ENCODE measurements around the gene ELMOD3. TPM values are rescaled to one million over a fixed set of nuclear protein-coding genes. Genes with fewer than 3 reads are reported as not detected.

The ELMOD3 gene
- total and polyA plus RNA-seq, 4 donors: 5.5 to 15.8 (median 8.0) TPM

DNA sequence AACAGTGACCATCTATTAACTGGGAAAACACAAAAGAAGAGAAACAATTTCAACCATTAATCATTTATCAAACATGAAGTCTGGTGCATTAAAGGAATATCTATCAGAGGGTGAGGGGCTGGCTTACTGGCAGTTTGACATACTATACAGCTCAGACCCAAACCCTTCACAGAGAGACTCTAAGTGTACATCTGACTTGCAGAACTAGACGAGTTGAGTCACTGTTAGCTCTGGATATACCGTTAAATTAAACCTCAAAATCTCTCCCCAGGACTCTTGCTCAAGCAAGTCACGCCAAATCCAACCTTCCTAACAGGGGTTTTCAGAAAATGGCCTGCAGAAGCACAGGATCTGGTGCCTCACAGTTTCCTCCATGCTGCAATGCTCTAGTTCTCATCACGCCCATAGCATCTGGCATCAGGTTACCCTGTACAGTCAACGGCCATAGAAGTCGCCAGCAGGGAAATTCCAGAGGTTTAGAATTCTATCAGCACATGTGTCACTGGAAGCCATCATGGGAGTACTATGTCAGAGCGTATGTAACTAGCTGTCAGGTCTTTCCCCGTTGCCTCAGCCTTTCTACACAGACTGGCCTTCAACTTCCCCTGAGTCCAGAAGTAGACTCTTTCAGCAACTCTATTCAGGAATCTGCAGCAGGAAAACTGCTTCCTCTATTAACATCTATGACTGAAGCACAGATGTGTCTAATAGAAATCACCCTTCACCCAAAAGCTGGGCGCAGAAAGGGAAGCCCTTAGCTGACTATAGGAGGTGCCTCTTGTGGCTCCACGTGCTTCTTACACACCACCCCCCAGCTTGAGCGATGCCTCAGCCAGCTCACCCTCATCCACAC lies 36.1 kb upstream of the ELMOD3 start:
- WGBS: 85% methylated on average over 11 of the region's 11 CpGs
- DNase-seq (ENCODE audit: low spot score): no peak
- Histone ChIP-seq H3K4me3 (ENCODE audit: low read depth in 1 of 3, low read length in 3 of 3) (no peak overlapping the region), H3K27me3 (ENCODE audit: control insufficient read depth in 4 of 4, insufficient read depth in 4 of 4, low read length in 3 of 4) (no peaks in the 10 kb centered on the region), H3K4me1 (ENCODE audit: control insufficient read depth in 4 of 4, insufficient read depth in 4 of 4, low read length in 3 of 4) (peaks cover 0 to 8% (median 7%) of the 10 kb centered on the region in 4 donors), H3K9ac (ENCODE audit: low read depth in 1 of 2, low read length in 2 of 2) (no peak overlapping the region), H3K36me3 (ENCODE audit: control insufficient read depth in 4 of 4, insufficient read depth in 3 of 4, low read depth in 1 of 4, low read length in 3 of 4) (peaks cover 5 to 56% (median 46%) of the 10 kb centered on the region in 4 donors), H3K9me3 (ENCODE audit: control insufficient read depth in 4 of 4, low read length in 3 of 4) (no peaks in the 10 kb centered on the region), H3K27ac (ENCODE audit: low read depth in 1 of 2, low read length in 2 of 2) (no peak overlapping the region)
- TF ChIP-seq, protein P1, sequence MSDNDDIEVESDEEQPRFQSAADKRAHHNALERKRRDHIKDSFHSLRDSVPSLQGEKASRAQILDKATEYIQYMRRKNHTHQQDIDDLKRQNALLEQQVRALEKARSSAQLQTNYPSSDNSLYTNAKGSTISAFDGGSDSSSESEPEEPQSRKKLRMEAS (IDR thresholded peaks at IDR 0.05): no peak
- no peak for TF ChIP-seq GABPA (IDR thresholded peaks at IDR 0.05 in 1 of 2, conservative IDR thresholded peaks at IDR 0.05 in 1 of 2)
- no peak for TF ChIP-seq TAF1 (conservative IDR thresholded peaks at IDR 0.05)
- TF ChIP-seq RXRA (IDR thresholded peaks at IDR 0.05): no peak
- TF ChIP-seq FOXA2 (IDR thresholded peaks at IDR 0.05): no peak
- TF ChIP-seq FOXA1 (IDR thresholded peaks at IDR 0.05): no peak
- TF ChIP-seq RAD21 (IDR thresholded peaks at IDR 0.05): no peak
- no peak for TF ChIP-seq HNF4G (IDR thresholded peaks at IDR 0.05)
- no peak for TF ChIP-seq EGR1 (IDR thresholded peaks at IDR 0.05; ENCODE audit: low read depth in 2 of 2)
- no peak for TF ChIP-seq YY1 (IDR thresholded peaks at IDR 0.05)
- TF ChIP-seq, protein P2, sequence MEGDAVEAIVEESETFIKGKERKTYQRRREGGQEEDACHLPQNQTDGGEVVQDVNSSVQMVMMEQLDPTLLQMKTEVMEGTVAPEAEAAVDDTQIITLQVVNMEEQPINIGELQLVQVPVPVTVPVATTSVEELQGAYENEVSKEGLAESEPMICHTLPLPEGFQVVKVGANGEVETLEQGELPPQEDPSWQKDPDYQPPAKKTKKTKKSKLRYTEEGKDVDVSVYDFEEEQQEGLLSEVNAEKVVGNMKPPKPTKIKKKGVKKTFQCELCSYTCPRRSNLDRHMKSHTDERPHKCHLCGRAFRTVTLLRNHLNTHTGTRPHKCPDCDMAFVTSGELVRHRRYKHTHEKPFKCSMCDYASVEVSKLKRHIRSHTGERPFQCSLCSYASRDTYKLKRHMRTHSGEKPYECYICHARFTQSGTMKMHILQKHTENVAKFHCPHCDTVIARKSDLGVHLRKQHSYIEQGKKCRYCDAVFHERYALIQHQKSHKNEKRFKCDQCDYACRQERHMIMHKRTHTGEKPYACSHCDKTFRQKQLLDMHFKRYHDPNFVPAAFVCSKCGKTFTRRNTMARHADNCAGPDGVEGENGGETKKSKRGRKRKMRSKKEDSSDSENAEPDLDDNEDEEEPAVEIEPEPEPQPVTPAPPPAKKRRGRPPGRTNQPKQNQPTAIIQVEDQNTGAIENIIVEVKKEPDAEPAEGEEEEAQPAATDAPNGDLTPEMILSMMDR (IDR thresholded peaks at IDR 0.05; ENCODE audit: low read depth, low read length, missing input control): no peak
- TF ChIP-seq, protein P3, sequence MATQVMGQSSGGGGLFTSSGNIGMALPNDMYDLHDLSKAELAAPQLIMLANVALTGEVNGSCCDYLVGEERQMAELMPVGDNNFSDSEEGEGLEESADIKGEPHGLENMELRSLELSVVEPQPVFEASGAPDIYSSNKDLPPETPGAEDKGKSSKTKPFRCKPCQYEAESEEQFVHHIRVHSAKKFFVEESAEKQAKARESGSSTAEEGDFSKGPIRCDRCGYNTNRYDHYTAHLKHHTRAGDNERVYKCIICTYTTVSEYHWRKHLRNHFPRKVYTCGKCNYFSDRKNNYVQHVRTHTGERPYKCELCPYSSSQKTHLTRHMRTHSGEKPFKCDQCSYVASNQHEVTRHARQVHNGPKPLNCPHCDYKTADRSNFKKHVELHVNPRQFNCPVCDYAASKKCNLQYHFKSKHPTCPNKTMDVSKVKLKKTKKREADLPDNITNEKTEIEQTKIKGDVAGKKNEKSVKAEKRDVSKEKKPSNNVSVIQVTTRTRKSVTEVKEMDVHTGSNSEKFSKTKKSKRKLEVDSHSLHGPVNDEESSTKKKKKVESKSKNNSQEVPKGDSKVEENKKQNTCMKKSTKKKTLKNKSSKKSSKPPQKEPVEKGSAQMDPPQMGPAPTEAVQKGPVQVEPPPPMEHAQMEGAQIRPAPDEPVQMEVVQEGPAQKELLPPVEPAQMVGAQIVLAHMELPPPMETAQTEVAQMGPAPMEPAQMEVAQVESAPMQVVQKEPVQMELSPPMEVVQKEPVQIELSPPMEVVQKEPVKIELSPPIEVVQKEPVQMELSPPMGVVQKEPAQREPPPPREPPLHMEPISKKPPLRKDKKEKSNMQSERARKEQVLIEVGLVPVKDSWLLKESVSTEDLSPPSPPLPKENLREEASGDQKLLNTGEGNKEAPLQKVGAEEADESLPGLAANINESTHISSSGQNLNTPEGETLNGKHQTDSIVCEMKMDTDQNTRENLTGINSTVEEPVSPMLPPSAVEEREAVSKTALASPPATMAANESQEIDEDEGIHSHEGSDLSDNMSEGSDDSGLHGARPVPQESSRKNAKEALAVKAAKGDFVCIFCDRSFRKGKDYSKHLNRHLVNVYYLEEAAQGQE (IDR thresholded peaks at IDR 0.05): no peak
- TF ChIP-seq HNF4A (conservative IDR thresholded peaks at IDR 0.05): no peak
- TF ChIP-seq, protein P4, sequence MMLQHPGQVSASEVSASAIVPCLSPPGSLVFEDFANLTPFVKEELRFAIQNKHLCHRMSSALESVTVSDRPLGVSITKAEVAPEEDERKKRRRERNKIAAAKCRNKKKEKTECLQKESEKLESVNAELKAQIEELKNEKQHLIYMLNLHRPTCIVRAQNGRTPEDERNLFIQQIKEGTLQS (IDR thresholded peaks at IDR 0.05): no peak
- TF ChIP-seq JUND (IDR thresholded peaks at IDR 0.05): no peak
- TF ChIP-seq, protein P5, sequence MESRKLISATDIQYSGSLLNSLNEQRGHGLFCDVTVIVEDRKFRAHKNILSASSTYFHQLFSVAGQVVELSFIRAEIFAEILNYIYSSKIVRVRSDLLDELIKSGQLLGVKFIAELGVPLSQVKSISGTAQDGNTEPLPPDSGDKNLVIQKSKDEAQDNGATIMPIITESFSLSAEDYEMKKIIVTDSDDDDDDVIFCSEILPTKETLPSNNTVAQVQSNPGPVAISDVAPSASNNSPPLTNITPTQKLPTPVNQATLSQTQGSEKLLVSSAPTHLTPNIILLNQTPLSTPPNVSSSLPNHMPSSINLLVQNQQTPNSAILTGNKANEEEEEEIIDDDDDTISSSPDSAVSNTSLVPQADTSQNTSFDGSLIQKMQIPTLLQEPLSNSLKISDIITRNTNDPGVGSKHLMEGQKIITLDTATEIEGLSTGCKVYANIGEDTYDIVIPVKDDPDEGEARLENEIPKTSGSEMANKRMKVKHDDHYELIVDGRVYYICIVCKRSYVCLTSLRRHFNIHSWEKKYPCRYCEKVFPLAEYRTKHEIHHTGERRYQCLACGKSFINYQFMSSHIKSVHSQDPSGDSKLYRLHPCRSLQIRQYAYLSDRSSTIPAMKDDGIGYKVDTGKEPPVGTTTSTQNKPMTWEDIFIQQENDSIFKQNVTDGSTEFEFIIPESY (IDR thresholded peaks at IDR 0.05): no peak
- TF ChIP-seq NR2F2 (IDR thresholded peaks at IDR 0.05): no peak
